Measurements from ENCODE around the gene AP3S2. TPM values are rescaled to one million over a fixed set of nuclear protein-coding genes. Genes with fewer than 3 reads are reported as not detected.

AP3S2 gene
- total and polyA plus RNA-seq, 4 donors = 8.4 to 73.5 (median 25.9) TPM

GRCh38 chr15:89825271-89825940, 68.4 kb downstream of the AP3S2 start:
- peak overlapping the region in 1 of 2 donors; percentile 19 for H3K27ac ChIP-seq (ENCODE audit: low read depth in 1 of 2, low read length in 2 of 2)
- peaks cover 15 to 38% (median 29%) of the 10 kb centered on the region in 4 donors for H3K4me1 ChIP-seq (ENCODE audit: control insufficient read depth in 4 of 4, insufficient read depth in 4 of 4, low read length in 3 of 4)
- TF ChIP-seq NR2F2 (IDR thresholded peaks at IDR 0.05) (no peak), FOXA1 (IDR thresholded peaks at IDR 0.05) (no peak), TAF1 (conservative IDR thresholded peaks at IDR 0.05) (no peak), JUND (IDR thresholded peaks at IDR 0.05) (no peak), RAD21 (IDR thresholded peaks at IDR 0.05) (no peak), GABPA (IDR thresholded peaks at IDR 0.05 in 1 of 2, conservative IDR thresholded peaks at IDR 0.05 in 1 of 2) (no peak), EGR1 (IDR thresholded peaks at IDR 0.05; ENCODE audit: low read depth in 2 of 2) (no peak), HNF4G (IDR thresholded peaks at IDR 0.05) (no peak), RXRA (IDR thresholded peaks at IDR 0.05) (no peak), HNF4A (conservative IDR thresholded peaks at IDR 0.05) (no peak), ATF3 (IDR thresholded peaks at IDR 0.05) (no peak), CTCF (IDR thresholded peaks at IDR 0.05; ENCODE audit: low read depth, low read length, missing input control) (no peak), SP1 (IDR thresholded peaks at IDR 0.05) (no peak), FOXA2 (IDR thresholded peaks at IDR 0.05) (no peak), REST (IDR thresholded peaks at IDR 0.05) (no peak), MAX (IDR thresholded peaks at IDR 0.05) (no peak)
- TF ChIP-seq, protein P1, sequence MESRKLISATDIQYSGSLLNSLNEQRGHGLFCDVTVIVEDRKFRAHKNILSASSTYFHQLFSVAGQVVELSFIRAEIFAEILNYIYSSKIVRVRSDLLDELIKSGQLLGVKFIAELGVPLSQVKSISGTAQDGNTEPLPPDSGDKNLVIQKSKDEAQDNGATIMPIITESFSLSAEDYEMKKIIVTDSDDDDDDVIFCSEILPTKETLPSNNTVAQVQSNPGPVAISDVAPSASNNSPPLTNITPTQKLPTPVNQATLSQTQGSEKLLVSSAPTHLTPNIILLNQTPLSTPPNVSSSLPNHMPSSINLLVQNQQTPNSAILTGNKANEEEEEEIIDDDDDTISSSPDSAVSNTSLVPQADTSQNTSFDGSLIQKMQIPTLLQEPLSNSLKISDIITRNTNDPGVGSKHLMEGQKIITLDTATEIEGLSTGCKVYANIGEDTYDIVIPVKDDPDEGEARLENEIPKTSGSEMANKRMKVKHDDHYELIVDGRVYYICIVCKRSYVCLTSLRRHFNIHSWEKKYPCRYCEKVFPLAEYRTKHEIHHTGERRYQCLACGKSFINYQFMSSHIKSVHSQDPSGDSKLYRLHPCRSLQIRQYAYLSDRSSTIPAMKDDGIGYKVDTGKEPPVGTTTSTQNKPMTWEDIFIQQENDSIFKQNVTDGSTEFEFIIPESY (IDR thresholded peaks at IDR 0.05) = no peak
- H3K9ac ChIP-seq (ENCODE audit: low read depth in 1 of 2, low read length in 2 of 2) = no peak overlapping the region
- no peak overlapping the region for H3K4me3 ChIP-seq (ENCODE audit: low read depth in 1 of 3, low read length in 3 of 3)
- no peaks in the 10 kb centered on the region for H3K36me3 ChIP-seq (ENCODE audit: control insufficient read depth in 4 of 4, insufficient read depth in 3 of 4, low read depth in 1 of 4, low read length in 3 of 4)
- DNase-seq (ENCODE audit: low spot score) = no peak
- H3K27me3 ChIP-seq (ENCODE audit: control insufficient read depth in 4 of 4, insufficient read depth in 4 of 4, low read length in 3 of 4) = no peaks in the 10 kb centered on the region
- WGBS = 76% methylated on average over 10 of the region's 10 CpGs
- no peaks in the 10 kb centered on the region for H3K9me3 ChIP-seq (ENCODE audit: control insufficient read depth in 4 of 4, low read length in 3 of 4)
